GM12864 (cell line): Measurements from ENCODE around the gene ARRDC2.

ENCODE experiments used
- DNase-seq: peaks from one replicate; pipeline ENCODE4 v3.0.0-alpha.2; 2011; ENCODE audit warnings: low read depth
- H3K4me3 ChIP-seq: 2 replicates; pipeline ENCODE4 v1.5.1; 2011; ENCODE audit warnings: mild to moderate bottlenecking, low read depth, low read length, control low read depth
- CTCF ChIP-seq: IDR thresholded peaks from 2 replicates; pipeline ENCODE4 v1.5.1; 2011; ENCODE audit warnings: low read depth, mild to moderate bottlenecking, moderate library complexity, low read length, control low read depth, inconsistent platforms; ENCODE audit errors: missing control alignments

ARRDC2 gene

GRCh38 chr19:17988161-17988560 lies 19.8 kb upstream of the ARRDC2 start:
- DNase-seq = no peak
- TF ChIP-seq CTCF = no peak
- H3K4me3 ChIP-seq = no peak overlapping the region

- no peak for DNase-seq
- no peak overlapping the region for H3K4me3 ChIP-seq
- no peak for TF ChIP-seq CTCF
Measured at GRCh38 chr19:17989425-17990094, 18.4 kb upstream of the ARRDC2 start.

- no peak for DNase-seq
Measured at GRCh38 chr19:17993076-17993813, 14.7 kb upstream of the ARRDC2 start.

GRCh38 chr19:17996826-17997316 lies 11.1 kb upstream of the ARRDC2 start:
- no peak overlapping the region for H3K4me3 ChIP-seq
- peak; percentile 98 for TF ChIP-seq CTCF
- DNase-seq = peak; percentile 18

More at GRCh38 chr19:17993076-17993813, 14.7 kb upstream of the ARRDC2 start:
- no peak for TF ChIP-seq CTCF
- H3K4me3 ChIP-seq = no peak overlapping the region

GRCh38 chr19:17997969-17998826 lies 9.8 kb upstream of the ARRDC2 start:
- no peak overlapping the region for H3K4me3 ChIP-seq
- peak; percentile 23 for TF ChIP-seq CTCF
- DNase-seq = no peak

- DNase-seq = no peak
- TF ChIP-seq CTCF = no peak
- no peak overlapping the region for H3K4me3 ChIP-seq
Measured at GRCh38 chr19:17998827-17999150, 9.2 kb upstream of the ARRDC2 start.
